Measurements from ENCODE around the gene ITGA4.

The ITGA4 gene

GRCh38 chr2:181558371-181558770 is 101.2 kb downstream of the ITGA4 start:
- no peak for FAIRE-seq
- DNase-seq (ENCODE audit: insufficient read length), result no peak
- TF ChIP-seq POLR2A (IDR thresholded peaks at IDR 0.05; ENCODE audit: low read depth, low read length), result no peak
- TF ChIP-seq TAF1 (IDR thresholded peaks at IDR 0.05; ENCODE audit: borderline replicate concordance, low read depth, low read length), result no peak
- no peak for TF ChIP-seq POLR2AphosphoS5 (IDR thresholded peaks at IDR 0.05; ENCODE audit: low read depth, low read length)

GRCh38 chr2:181563101-181563692 is 106.0 kb downstream of the ITGA4 start:
- DNase-seq (ENCODE audit: insufficient read length) (no peak), FAIRE-seq (no peak)
- TF ChIP-seq TAF1 (IDR thresholded peaks at IDR 0.05; ENCODE audit: borderline replicate concordance, low read depth, low read length), result no peak
- TF ChIP-seq POLR2AphosphoS5 (IDR thresholded peaks at IDR 0.05; ENCODE audit: low read depth, low read length), result no peak
- TF ChIP-seq POLR2A (IDR thresholded peaks at IDR 0.05; ENCODE audit: low read depth, low read length), result no peak

- DNase-seq (ENCODE audit: insufficient read length) (no peak), FAIRE-seq (peak; percentile 24)
- TF ChIP-seq POLR2AphosphoS5 (IDR thresholded peaks at IDR 0.05; ENCODE audit: low read depth, low read length) (no peak), TAF1 (IDR thresholded peaks at IDR 0.05; ENCODE audit: borderline replicate concordance, low read depth, low read length) (no peak), POLR2A (IDR thresholded peaks at IDR 0.05; ENCODE audit: low read depth, low read length) (no peak)
Observed at GRCh38 chr2:181566334-181567032, 109.3 kb downstream of the ITGA4 start.

GRCh38 chr2:181570059-181570458 is 112.9 kb downstream of the ITGA4 start:
- no peak for FAIRE-seq
- no peak for TF ChIP-seq POLR2A (IDR thresholded peaks at IDR 0.05; ENCODE audit: low read depth, low read length)
- TF ChIP-seq POLR2AphosphoS5 (IDR thresholded peaks at IDR 0.05; ENCODE audit: low read depth, low read length), result no peak
- no peak for TF ChIP-seq TAF1 (IDR thresholded peaks at IDR 0.05; ENCODE audit: borderline replicate concordance, low read depth, low read length)

GRCh38 chr2:181570833-181571661 is 113.9 kb downstream of the ITGA4 start:
- no peak for DNase-seq (ENCODE audit: insufficient read length)
- TF ChIP-seq POLR2AphosphoS5 (IDR thresholded peaks at IDR 0.05; ENCODE audit: low read depth, low read length), result no peak
- TF ChIP-seq POLR2A (IDR thresholded peaks at IDR 0.05; ENCODE audit: low read depth, low read length), result no peak
- no peak for TF ChIP-seq TAF1 (IDR thresholded peaks at IDR 0.05; ENCODE audit: borderline replicate concordance, low read depth, low read length)
- FAIRE-seq, result no peak

More at GRCh38 chr2:181570059-181570458, 112.9 kb downstream of the ITGA4 start:
- no peak for DNase-seq (ENCODE audit: insufficient read length)

- DNase-seq (ENCODE audit: insufficient read length) (no peak), FAIRE-seq (no peak)
- TF ChIP-seq POLR2AphosphoS5 (IDR thresholded peaks at IDR 0.05; ENCODE audit: low read depth, low read length) (no peak), TAF1 (IDR thresholded peaks at IDR 0.05; ENCODE audit: borderline replicate concordance, low read depth, low read length) (no peak), POLR2A (IDR thresholded peaks at IDR 0.05; ENCODE audit: low read depth, low read length) (no peak)
Observed at GRCh38 chr2:181573140-181573736, 116.1 kb downstream of the ITGA4 start.

GRCh38 chr2:181574321-181574720 is 117.1 kb downstream of the ITGA4 start:
- FAIRE-seq, result no peak
- no peak for DNase-seq (ENCODE audit: insufficient read length)
- TF ChIP-seq POLR2A (IDR thresholded peaks at IDR 0.05; ENCODE audit: low read depth, low read length), result no peak
- TF ChIP-seq TAF1 (IDR thresholded peaks at IDR 0.05; ENCODE audit: borderline replicate concordance, low read depth, low read length), result no peak
- TF ChIP-seq POLR2AphosphoS5 (IDR thresholded peaks at IDR 0.05; ENCODE audit: low read depth, low read length), result no peak

- TF ChIP-seq POLR2A (IDR thresholded peaks at IDR 0.05; ENCODE audit: low read depth, low read length) (no peak), TAF1 (IDR thresholded peaks at IDR 0.05; ENCODE audit: borderline replicate concordance, low read depth, low read length) (no peak), POLR2AphosphoS5 (IDR thresholded peaks at IDR 0.05; ENCODE audit: low read depth, low read length) (no peak)
- DNase-seq (ENCODE audit: insufficient read length), result no peak
- FAIRE-seq, result peak; percentile 70
Observed at GRCh38 chr2:181575024-181575649, 118.0 kb downstream of the ITGA4 start.

GRCh38 chr2:181575650-181576025 is 118.5 kb downstream of the ITGA4 start:
- DNase-seq (ENCODE audit: insufficient read length), result no peak
- FAIRE-seq, result no peak
- TF ChIP-seq TAF1 (IDR thresholded peaks at IDR 0.05; ENCODE audit: borderline replicate concordance, low read depth, low read length) (no peak), POLR2A (IDR thresholded peaks at IDR 0.05; ENCODE audit: low read depth, low read length) (no peak), POLR2AphosphoS5 (IDR thresholded peaks at IDR 0.05; ENCODE audit: low read depth, low read length) (no peak)

GRCh38 chr2:181576431-181576830 is 119.2 kb downstream of the ITGA4 start:
- FAIRE-seq (no peak), DNase-seq (ENCODE audit: insufficient read length) (no peak)
- TF ChIP-seq POLR2AphosphoS5 (IDR thresholded peaks at IDR 0.05; ENCODE audit: low read depth, low read length) (no peak), POLR2A (IDR thresholded peaks at IDR 0.05; ENCODE audit: low read depth, low read length) (no peak), TAF1 (IDR thresholded peaks at IDR 0.05; ENCODE audit: borderline replicate concordance, low read depth, low read length) (no peak)

- DNase-seq (ENCODE audit: insufficient read length) (no peak), FAIRE-seq (no peak)
- no peak for TF ChIP-seq TAF1 (IDR thresholded peaks at IDR 0.05; ENCODE audit: borderline replicate concordance, low read depth, low read length)
- TF ChIP-seq POLR2A (IDR thresholded peaks at IDR 0.05; ENCODE audit: low read depth, low read length), result no peak
- no peak for TF ChIP-seq POLR2AphosphoS5 (IDR thresholded peaks at IDR 0.05; ENCODE audit: low read depth, low read length)
Observed at GRCh38 chr2:181578829-181579228, 121.6 kb downstream of the ITGA4 start.

Measured in GM12892 (cell line).